HG03571 (cell line): Measurements from ENCODE around the gene GTF2A2.
"Not testable (repeated sequence)": the region's sequence is repeated elsewhere in the genome, so short reads cannot be mapped to it uniquely, and the experiment has no call there.

Experiments
- ATAC-seq: cut with Tn5 transposase; IDR thresholded peaks from one replicate; pipeline ENCODE4 v1.9.1; 2021; ENCODE audit not compliant: unreplicated experiment

Gene GTF2A2

GRCh38 chr15:59674361-59674877, 17.1 kb upstream of the GTF2A2 start:
- ATAC-seq = no peak

GRCh38 chr15:59668556-59668955, 11.2 kb upstream of the GTF2A2 start:
- ATAC-seq = no peak

- no peak for ATAC-seq
These were observed 4.9 kb upstream of the GTF2A2 start for GRCh38 chr15:59662260-59662659.

DNA sequence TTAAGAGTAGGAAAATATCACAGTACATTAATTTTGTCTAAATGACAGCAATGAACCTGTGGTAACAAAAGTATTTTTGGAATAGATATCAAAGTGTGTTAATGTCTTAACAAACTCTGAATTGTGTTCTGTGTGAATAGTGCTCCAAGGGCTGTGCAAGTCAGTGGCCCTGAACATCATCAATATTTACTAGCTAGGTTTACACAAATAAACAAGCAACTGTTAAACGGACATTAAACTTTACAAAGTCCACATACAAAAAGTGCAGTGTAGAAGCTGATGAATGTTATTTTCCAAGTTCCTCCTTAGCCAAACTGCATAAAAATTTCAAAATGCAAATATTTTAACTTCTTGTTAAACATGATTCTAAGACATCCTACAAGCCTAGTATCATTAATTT, 2.1 kb upstream of the GTF2A2 start:
- ATAC-seq = no peak

GRCh38 chr15:59657635-59658125, 365 bp upstream of the GTF2A2 start:
- peak; percentile 5 for ATAC-seq

- no peak for ATAC-seq
These were observed 3.3 kb downstream of the GTF2A2 start for GRCh38 chr15:59654046-59654445.

GRCh38 chr15:59649603-59650002, 7.7 kb downstream of the GTF2A2 start:
- no peak for ATAC-seq

DNA sequence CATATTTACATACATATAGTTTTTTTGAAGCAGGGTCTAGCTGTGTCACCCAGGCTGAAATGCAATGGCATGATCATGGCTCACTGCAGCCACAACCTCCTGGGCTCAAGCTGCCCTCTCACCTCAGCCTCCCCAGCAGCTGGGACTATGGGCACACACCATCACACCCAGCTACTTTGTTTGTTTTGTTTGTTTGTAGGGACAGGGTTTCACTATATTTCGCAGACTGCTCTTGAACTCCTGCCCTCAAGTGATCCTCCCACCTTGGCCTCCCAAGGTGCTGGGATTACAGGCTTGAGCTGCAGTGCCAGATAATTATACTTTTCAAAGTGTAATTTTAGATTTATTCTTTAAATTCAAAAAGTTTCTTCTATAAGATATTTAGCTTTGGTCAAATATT, 10.2 kb downstream of the GTF2A2 start:
- ATAC-seq = no peak

DNA sequence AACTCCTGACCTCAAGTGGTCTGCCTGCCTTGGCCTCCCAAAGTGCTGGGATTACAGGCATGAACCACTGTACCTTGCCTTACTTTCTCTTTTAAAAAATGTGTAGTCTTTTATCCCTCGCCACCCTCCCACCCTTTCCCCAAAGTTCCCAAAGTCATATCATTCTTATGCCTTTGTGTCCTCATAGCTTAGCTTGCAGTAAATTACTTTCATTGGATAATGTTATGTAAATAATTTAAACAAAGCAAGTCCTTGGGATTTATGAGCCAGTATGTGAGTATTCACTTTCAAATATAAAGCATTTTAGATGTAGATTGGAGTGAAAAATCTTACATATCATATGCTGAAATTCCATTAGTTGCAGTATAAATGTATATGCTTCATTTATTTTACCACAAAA, 11.0 kb downstream of the GTF2A2 start:
- no peak for ATAC-seq

GRCh38 chr15:59645812-59646211, 11.5 kb downstream of the GTF2A2 start:
- ATAC-seq = not testable (repeated sequence)

DNA sequence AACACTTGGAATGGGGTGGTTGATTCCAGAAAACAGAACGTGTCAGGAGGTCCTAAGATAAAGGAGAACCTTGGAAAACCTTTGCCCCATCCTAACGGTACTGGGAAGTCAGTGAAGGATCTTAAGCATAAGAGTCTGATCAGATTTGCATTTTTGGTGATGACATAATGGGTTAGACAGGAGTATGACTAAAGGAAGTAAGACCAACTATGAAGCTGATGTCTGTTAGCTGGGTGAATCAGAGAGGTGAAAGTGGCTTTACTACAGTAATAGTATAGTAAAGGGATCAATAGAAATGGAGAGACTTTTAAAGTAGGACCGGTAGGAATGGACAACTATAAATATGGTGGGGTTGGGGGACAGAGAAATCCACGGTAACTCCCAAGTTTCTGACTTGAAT, 12.6 kb downstream of the GTF2A2 start:
- no peak for ATAC-seq

DNA sequence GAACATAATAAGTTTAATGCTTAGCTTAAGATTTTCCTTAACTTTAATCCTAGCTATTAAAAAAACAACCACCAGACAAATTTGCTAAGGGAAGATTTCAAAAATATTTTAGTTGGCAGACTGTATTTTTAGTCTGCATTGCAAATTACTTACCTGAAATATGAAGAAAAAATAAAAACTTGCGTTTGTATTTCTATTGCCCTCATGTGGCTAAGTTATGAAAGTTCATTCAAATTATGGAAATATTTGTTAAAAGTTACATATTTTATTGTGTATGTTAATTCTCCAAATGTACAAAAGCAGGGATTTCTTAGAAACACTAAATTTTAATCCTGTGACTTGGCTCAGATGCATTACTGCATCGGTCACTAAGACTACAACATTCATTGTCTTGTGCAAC, 15.0 kb downstream of the GTF2A2 start:
- ATAC-seq = no peak

GRCh38 chr15:59637507-59637906, 19.8 kb downstream of the GTF2A2 start:
- ATAC-seq = not testable (repeated sequence)

DNA sequence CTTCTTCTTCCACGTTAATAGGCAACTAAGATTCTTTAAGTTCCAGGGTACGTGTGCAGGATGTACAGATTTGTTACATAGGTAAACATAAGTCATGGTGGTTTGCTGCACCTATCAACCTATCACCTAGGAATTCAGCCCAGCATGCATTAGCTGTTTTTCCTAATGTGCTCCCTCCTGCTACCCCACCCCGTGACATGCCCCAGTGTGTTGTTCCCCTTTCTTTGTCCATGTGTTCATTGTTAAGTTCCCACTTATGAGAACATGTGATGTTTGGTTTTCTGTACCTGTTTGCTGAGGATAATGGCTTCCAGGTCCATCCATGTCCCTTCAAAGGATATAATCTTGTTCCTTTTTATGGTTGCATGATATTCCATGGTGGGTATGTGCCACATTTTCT, 21.1 kb downstream of the GTF2A2 start:
- ATAC-seq = no peak

- no peak for ATAC-seq
These were observed 24.6 kb downstream of the GTF2A2 start for GRCh38 chr15:59632714-59633113.

DNA sequence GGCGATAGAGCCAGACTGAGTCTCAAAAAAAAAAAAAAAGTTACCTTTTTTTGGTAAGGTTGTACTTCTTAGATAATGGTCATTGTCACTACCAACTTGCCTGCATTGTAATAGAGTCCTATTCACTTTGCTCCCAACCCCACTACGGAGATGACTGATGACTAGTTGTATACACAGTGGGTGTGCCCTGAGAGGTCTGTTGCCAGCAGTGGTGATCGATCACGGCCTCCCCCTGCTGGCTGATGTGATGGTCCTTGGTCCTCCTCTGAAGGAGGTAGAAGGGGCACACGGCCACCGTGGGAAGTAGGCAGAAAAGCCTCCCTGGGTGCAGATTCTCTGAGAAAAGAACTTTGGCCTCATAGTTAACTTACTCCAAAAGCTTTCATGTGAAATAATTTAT, 35.0 kb downstream of the GTF2A2 start:
- no peak for ATAC-seq

GRCh38 chr15:59618406-59618805, 38.9 kb downstream of the GTF2A2 start:
- ATAC-seq = no peak

DNA sequence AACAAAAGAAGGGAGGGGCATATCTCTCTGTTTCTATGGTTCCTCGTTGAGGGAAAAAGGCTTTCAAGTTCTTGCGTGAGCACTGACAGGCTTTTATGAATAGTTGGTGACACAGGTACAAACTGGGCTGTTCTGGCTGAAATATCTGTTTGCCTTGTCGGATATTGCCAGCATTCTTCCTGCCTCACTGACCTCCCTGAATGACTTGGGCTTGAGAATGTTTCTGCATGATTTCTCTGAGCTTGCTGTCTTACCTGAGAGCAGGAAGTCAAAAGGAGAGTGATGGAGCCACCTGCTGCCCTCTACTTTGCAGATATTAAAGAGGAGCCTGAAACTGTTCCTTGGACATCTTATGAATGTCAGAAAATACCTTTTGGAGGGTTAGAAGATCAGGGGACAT, 40.9 kb downstream of the GTF2A2 start:
- no peak for ATAC-seq

DNA sequence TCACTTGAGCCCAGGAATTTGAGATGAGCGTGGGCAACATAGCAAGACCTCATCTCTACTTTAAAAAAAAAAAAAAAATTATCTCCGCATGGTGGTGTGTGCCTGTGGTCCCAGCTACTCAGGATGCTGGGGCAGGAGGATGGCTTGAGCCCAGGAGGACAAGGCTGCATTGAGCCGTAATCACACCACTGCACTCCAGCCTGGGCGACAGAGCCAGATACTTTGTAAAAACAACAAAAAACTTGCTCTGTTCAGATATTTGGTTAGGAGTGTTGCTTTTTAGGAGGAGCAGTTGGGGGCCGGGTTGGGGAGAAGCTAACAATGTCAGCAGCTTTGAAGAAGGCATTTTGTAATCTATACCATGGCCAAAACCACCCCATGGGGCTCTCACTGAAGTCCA, 41.7 kb downstream of the GTF2A2 start:
- no peak for ATAC-seq

DNA sequence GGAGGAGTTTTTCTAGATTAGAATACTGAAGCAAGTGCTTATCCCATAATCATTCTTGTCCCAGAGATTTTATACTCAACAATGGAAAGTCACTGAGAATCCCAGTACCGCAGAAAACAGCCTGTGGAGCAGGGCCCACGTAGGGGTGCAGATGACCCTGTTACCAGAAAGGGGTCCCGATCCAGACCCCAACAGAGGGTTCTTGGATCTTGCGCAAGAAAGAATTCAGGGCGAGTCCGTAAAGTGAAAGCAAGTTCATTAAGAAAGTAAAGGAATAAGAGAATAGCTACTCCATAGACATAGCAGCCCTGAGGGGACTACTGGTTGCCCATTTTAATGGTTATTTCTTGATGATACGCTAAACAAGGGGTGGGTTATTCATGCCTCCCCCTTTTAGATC, 43.2 kb downstream of the GTF2A2 start:
- no peak for ATAC-seq

DNA sequence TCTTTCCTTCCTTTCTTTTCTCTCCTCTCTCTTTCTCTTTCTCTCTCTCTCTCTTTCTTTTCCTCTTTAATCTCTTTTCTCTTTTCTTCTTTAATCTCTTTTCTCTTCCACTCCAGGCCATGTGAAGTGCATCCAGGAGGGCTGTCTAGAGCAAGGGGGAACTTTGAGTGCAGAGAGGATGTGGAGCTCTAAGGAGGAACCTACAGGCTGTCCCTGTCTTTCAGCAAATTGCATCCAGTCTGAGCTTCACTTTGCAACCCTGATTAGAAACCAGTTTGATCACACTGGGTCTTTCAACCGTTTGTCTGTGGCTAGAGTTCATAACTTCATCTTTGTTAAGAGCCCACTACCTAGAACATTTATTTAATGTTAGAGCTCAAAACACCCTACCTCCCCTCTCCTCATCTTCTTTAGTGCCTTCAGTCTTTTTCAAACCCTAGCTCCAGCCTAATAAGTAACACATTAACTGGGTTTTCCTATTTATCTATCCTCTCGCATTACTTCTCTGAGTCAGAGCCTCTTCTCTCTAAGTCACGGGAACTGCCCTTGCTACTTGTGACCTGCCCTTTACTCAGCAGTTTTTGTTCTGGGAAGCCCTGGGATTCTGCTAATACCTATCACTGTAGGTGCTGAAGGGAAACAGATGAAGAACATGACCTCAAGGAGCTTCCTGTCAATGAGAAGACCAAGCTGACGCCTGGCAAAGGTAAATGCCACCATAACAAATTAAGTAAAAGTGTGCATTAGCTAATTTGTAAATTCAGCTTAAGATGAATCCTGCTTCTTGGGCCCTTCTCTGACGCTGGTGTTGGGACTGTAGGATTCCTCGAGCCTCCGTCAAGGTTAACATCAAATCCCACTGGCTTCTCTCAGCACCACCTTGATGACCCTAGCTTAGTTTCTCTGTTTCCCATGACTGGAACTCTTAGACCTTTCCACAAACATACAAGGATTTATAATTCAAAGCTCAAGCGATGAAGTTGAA, 45.7 kb downstream of the GTF2A2 start, which contains the start of gene GCNT3:
Gene GCNT3, plus strand, starts transcription at position 508 of the 985 bp plus-strand sequence. CDS start 6,456 bp downstream, outside the sequence.
- ATAC-seq = no peak
